ENCODE data around the gene RNF157.
A peak's percentile ranks its signal among the peaks of the same experiment; 100 is the strongest.
"Not testable (repeated sequence)": the region's sequence is repeated elsewhere in the genome, so short reads cannot be mapped to it uniquely, and the experiment has no call there.

Gene RNF157

DNA sequence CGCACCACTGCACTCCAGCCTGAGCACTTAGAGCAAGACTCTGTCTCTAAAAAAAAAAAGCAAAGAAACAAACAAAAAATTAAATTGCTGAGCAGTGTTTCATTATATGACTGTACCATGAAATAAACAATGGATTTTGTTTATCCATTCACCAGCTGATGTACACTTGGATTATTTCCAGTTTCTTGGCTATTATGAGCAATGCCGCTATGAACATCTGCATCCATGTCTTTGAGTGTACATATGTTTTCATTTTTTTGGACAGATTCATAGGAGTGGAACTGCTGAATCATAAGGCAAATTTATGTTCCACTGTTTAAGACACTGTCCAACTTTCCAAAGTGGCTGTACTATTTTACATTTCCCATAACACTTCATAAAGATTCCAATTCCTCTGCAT lies 8.0 kb downstream of the RNF157 start:
- DNase-seq = no peak

- DNase-seq = not testable (repeated sequence)
Observed at GRCh38 chr17:76226749-76227148, 13.5 kb downstream of the RNF157 start.

DNA sequence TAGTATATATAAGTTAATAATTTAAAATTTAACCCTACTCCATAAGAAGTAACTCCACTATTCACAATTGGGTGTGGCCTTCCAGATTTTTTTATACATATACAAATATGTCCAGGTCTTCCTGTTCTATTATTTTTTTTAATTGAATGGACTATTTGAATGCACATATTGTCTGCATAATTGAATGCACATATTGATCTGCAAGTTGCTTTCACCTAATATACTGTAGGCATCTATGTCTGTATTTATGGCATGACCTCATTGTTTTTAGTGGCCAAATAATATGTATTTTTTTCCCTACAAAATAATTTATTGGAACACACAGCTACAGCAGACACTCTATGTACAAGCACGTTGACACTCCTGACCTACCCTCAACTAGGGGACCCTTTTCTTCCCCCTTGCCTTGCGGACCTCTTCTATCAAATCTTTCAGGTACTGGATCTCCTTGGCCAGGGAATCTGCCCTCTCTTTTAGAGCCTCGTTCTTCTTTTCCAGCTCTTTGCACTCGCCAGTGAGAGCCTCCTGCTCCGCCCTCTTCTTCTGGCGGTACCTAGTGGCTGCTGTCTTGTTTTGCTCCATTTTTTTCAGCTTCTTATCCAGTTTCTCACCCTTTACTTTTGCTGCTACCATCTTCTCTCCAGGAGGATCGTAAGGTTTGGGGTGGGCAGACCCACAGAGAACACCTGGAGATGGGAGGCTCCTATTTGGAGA lies 14.8 kb downstream of the RNF157 start:
- not testable (repeated sequence) for DNase-seq

DNA sequence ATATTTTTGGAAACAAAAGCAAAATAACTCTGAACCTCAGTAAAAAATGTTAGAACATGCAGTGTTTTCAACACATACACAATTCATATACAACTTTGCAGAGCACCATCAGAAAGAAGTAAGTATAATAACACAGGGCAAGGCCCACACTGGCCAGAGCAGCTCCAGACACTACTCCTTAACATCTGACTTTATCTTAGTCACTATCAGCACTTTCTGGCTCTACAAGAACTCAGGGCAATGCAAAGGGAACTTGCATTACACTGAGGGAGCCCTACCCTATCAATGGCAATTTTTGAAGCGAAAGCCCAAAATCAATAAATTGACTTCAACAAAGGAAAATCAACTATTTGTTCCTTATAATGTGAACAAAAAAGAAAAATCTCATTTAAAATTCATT lies 16.5 kb downstream of the RNF157 start:
- no peak for DNase-seq

DNA sequence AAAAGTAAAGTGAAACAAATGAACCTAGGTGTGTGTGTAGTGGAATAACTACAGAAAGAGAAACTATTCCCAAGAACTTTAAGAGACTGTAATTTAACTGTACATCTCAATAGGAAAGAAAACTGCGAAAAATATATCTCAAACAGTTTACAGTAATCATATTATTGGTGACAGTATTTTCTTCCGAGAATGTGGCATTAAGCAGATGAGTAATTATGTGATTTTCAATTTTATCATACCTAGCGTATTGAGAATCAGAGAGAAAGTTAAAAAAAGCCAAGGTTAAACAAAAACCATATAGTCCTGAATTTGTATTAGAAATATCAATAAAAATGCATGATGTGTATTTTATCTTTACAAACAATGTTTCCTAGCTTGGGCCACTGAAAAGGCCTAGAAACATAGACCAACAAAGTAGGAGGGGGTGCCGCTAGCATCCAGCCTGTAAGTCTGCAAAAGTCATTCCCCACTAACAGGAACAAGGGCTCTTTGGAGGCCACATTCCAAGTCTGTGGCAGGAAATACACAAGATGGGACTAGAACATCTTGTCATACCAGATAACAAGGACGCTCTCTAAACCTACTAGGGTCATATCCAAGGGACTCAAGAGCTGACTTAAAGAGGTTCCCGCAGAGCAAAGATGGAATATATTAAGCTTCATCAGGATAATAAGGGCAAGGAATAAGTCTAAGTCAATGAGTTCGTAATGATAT lies 20.5 kb downstream of the RNF157 start:
- no peak for DNase-seq

GRCh38 chr17:76217081-76217480 lies 23.2 kb downstream of the RNF157 start:
- no peak for DNase-seq

DNA sequence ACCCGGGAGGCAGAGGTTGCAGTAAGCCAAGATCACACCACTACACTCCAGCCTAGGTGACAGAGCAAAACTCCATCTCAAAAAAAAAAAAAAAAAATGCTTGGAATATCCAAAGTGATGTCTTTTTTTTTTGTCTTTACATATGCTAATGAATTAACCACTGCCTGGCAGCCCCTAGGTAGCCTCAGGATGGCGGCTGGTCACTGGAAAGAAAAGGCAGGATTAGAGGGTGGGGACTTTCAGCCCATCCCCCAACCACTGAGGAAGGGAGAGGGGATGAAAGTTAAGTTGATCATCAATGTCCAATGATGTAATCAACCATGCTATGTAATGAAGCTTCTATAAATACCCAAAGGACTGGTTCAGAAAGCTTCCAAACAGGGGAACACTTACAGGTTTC lies 26.8 kb downstream of the RNF157 start:
- DNase-seq = no peak

DNA sequence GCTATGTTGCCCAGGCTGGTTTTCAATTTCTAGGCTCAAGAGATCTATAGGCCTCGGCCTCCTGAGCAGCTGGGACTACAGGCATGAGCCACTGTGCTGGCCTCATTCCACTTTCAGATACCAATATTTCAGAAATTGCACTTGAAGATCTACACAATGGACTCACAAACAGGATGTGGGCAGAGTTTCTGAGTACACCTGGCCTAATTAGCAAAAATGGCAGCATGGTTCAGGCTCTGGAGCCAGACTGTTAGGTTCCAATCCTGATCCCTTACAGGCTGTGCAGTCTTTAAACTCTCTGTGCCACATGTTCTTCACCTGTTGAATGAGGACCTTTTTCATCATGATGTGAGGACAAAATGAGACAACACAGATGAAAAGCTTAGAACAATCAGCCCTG lies 32.2 kb downstream of the RNF157 start:
- peak; percentile 7 for DNase-seq

DNA sequence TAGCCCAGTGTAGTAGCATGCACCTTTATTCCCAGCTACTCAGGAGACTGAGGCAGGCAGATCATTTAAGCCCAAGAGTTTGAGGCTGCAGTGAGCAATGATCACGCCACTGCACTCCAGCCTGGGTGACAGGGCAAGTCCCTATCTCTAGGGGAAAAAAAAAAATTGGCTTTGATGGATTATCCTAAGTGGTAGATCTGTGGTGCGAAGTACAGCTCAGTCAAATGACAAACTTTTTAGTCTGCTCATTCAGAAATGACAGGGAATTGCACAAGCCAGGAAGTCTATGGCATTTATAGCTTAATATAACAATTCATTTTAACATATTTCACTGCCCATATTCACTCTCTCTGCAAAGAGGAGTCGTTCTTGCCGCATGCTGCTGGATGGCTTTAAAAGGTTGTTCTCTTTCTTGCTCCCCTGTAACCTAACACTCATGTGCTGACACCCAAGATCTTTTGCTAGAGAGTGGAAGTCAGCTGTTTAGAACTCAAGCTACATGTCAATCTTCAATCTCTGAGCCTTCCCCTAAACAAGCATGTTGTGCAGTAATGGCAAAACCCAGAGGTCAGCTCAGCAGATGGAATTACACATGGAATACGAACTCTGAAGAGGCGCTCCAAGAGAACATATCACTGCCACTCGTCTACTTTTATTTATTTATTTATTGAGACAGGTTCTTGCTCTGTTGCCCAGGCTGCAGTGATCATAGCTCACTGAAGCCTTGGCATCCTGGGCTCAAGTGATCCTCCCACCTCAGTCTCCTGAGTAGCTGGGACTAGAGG lies 32.8 kb downstream of the RNF157 start:
- no peak for DNase-seq

- not testable (repeated sequence) for DNase-seq
Observed at GRCh38 chr17:76205542-76206144, 34.6 kb downstream of the RNF157 start.

- DNase-seq = no peak
Observed at GRCh38 chr17:76204277-76204676, 36.0 kb downstream of the RNF157 start.

DNA sequence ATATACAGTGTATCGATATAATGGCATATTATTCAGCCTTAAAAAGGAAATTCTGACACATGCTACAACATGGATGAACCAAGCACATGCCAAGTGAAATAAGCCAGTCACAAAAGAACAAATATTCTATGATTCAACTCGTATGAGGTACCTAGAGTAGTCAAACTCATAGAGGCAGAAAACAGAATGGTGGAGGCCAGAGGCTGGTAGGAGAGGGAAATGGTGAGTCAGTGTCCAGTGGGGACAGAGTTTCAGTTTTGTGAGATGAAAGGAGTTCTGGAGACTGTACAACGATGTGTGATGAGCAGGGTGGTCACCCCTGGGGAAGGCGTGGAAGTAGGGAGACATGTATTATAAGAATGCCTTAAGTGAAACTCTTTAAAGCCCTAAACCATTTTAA lies 39.9 kb downstream of the RNF157 start:
- no peak for DNase-seq

DNA sequence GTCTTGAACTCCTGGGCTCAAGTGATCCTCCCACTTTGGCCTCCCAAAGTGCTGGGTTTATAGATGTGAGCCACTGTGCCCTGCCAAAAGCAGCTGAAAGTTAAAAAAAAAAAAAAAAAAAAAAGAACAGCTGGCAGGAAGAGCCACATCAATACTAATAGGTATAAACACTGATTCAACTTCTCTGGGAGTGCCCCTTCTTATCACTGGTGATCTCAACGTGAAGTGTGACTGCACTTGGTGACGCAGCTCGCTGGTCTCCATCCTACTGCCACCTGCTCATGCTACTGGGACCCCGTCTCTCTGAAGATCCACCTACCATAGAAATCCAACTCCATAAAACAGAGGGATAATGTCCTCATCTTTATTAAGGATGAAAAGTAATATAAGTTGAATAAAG lies 40.8 kb downstream of the RNF157 start:
- no peak for DNase-seq

GRCh38 chr17:76198702-76199101 lies 41.6 kb downstream of the RNF157 start:
- DNase-seq = no peak

- DNase-seq = no peak
Observed at GRCh38 chr17:76197911-76198310, 42.4 kb downstream of the RNF157 start.

DNA sequence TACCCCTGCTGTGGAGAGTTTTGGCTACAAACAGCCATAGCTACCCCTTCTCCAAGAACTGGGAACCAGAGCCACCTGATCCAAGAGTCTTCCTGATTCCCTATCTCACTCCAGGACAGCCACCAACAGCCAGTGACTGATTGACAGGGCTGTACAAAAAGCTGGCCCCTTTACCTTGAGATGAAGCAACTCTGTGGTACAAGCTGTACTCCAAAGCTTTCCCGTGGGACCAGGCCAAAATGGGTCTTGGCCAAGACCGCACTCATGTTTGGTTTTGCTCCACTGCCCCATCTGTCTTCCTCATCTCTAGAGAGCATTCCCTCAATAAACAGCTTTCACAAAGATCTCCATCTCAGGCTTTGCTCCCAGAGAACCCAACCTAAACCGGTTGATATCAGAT lies 43.6 kb downstream of the RNF157 start:
- DNase-seq = no peak

- DNase-seq = no peak
Observed at GRCh38 chr17:76195281-76196096, 44.8 kb downstream of the RNF157 start.

- DNase-seq = no peak
Observed at GRCh38 chr17:76193591-76193990, 46.7 kb downstream of the RNF157 start.

- DNase-seq = no peak
Observed at GRCh38 chr17:76191896-76192295, 48.4 kb downstream of the RNF157 start.

GRCh38 chr17:76189741-76190140 lies 50.6 kb downstream of the RNF157 start:
- DNase-seq = no peak

DNA sequence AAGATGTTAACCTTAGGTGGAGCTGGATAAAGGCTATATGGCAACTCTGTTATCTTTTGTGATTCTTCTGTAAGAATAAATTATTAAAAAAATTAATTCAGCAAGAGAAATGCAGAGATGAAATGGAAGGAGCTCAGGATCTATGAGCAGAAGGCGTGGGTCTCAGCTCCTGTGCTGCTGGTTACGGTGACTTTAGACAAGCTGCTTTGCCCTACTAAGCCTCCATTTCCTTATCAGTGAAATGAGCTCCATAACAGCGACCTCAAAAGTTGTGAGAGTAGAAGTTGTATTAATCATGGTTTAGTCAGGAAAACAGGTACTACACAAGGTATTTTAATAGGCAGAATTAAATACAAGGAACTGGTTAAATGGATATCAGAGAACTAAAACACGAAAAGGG lies 51.0 kb downstream of the RNF157 start:
- no peak for DNase-seq

DNA sequence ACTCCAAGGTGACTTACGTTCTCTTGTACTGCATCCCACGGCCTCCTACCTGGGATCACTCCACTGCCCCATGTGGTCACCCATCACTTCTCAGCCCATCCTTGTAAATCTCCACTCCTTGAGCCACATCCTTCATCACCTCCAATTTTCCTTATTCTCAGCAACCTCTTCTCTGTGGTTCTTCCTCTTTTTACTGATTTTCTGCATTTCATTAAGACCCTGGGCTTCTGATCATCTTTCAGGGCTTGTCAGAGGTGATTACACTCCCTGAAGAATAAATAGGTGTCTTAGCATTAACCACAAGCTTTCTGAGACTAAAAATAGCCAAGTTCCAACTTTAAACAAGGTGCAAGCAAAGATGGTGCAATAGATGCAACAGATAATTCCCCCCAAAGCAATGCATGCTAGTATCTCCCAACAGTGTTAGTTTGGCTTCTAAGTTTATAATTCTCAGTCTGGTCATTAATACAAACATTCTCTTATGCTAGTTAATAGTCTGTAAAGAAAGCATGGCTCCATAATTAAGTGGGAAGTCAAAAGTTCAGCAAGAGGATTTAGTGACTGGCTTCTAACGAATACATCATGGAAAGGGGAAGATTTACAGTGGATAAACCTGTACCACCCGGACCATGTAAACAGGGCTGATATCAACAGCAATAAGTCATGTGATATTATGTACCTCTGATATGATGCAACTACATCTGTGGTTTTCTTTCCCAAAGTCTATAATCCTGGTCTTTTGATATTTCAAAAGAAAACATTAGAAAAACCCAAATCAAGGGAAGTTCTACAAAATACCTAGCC lies 51.9 kb downstream of the RNF157 start:
- no peak for DNase-seq

Measured in NCI-H2107 (cell line).